HG02852 (cell line): ENCODE measurements around the gene LKAAEAR1.

Experiments used
- ATAC-seq: cut with Tn5 transposase; IDR thresholded peaks from one replicate; pipeline ENCODE4 v1.9.1; 2021; ENCODE audit warnings: mild to moderate bottlenecking, moderate library complexity; ENCODE audit not compliant: unreplicated experiment

LKAAEAR1 gene

GRCh38 chr20:64111841-64112641 is 27.8 kb upstream of the LKAAEAR1 start:
- ATAC-seq = no peak

- no peak for ATAC-seq
These were observed 26.3 kb upstream of the LKAAEAR1 start for GRCh38 chr20:64110411-64111068.

GRCh38 chr20:64109831-64110391 is 25.7 kb upstream of the LKAAEAR1 start:
- ATAC-seq = no peak

- no peak for ATAC-seq
These were observed 24.8 kb upstream of the LKAAEAR1 start for GRCh38 chr20:64108731-64109681.

- ATAC-seq = no peak
These were observed 23.7 kb upstream of the LKAAEAR1 start for GRCh38 chr20:64107736-64108457.

- ATAC-seq = no peak
These were observed 23.0 kb upstream of the LKAAEAR1 start, which contains the start of gene NPBWR2 for GRCh38 chr20:64106981-64107735. Gene NPBWR2 (minus strand): TSS chr20:64107565. CDS start chr20:64106831, 734 bp downstream.

- no peak for ATAC-seq
These were observed 22.3 kb upstream of the LKAAEAR1 start for GRCh38 chr20:64106435-64106961.

- no peak for ATAC-seq
These were observed 21.7 kb upstream of the LKAAEAR1 start for GRCh38 chr20:64105846-64106434.

GRCh38 chr20:64104667-64105451 is 20.7 kb upstream of the LKAAEAR1 start:
- ATAC-seq = no peak

- ATAC-seq = no peak
These were observed 19.9 kb upstream of the LKAAEAR1 start for GRCh38 chr20:64103871-64104666.

- ATAC-seq = no peak
These were observed 18.6 kb upstream of the LKAAEAR1 start for GRCh38 chr20:64102647-64103354.

- no peak for ATAC-seq
These were observed 17.8 kb upstream of the LKAAEAR1 start for GRCh38 chr20:64101731-64102621.

GRCh38 chr20:64100946-64101688 is 16.9 kb upstream of the LKAAEAR1 start:
- ATAC-seq = no peak

GRCh38 chr20:64100566-64100888 is 16.3 kb upstream of the LKAAEAR1 start:
- no peak for ATAC-seq
